H9 (cell line): ENCODE measurements around the gene SLC2A11. TPM values are rescaled to one million over a fixed set of nuclear protein-coding genes. Genes with fewer than 3 reads are reported as not detected.

Experiments used
- DNase-seq: peaks from one replicate; pipeline ENCODE4 v3.0.0-alpha.2; 2017
- H2AFZ ChIP-seq: one replicate; pipeline ENCODE4 v1.6.1; 2013; ENCODE audit warnings: mild to moderate bottlenecking, low read length, control low read depth, moderate library complexity
- H2AK5ac ChIP-seq: 2 replicates; pipeline ENCODE4 v1.6.1; 2013; ENCODE audit warnings: low read length, control low read depth, mixed read lengths; ENCODE audit not compliant: insufficient read length
- H2BK120ac ChIP-seq: one replicate; pipeline ENCODE4 v1.6.1; 2013; ENCODE audit warnings: low read depth, mild to moderate bottlenecking, low read length, control low read depth, inconsistent platforms; ENCODE audit not compliant: poor library complexity, severe bottlenecking
- H2BK12ac ChIP-seq: 2 replicates; pipeline ENCODE4 v1.6.1; 2013; ENCODE audit warnings: low read length, control low read depth, mixed read lengths, low read depth; ENCODE audit not compliant: insufficient read length
- H2BK15ac ChIP-seq: 2 replicates; pipeline ENCODE4 v1.6.1; 2013; ENCODE audit warnings: low read depth, low read length, control low read depth
- H2BK20ac ChIP-seq: one replicate; pipeline ENCODE4 v1.6.1; 2013; ENCODE audit warnings: low read depth, mild to moderate bottlenecking, low read length, control low read depth, inconsistent platforms; ENCODE audit not compliant: poor library complexity, severe bottlenecking
- H2BK5ac ChIP-seq: 2 replicates; pipeline ENCODE4 v1.6.1; 2013; ENCODE audit warnings: low read length, control low read depth, mixed read lengths; ENCODE audit not compliant: insufficient read length
- H3K14ac ChIP-seq: 2 replicates; pipeline ENCODE4 v1.6.1; 2013; ENCODE audit warnings: low read length, control low read depth; ENCODE audit not compliant: insufficient read depth
- H3K18ac ChIP-seq: 2 replicates; pipeline ENCODE4 v1.6.1; 2013; ENCODE audit warnings: low read depth, mild to moderate bottlenecking, mixed read lengths, low read length, control low read depth; ENCODE audit not compliant: insufficient read length
- H3K23ac ChIP-seq: 2 replicates; pipeline ENCODE4 v1.6.1; 2013; ENCODE audit warnings: low read length, control low read depth, mixed read lengths, low read depth; ENCODE audit not compliant: insufficient read length
- H3K23me2 ChIP-seq: 2 replicates; pipeline ENCODE4 v1.6.1; 2013; ENCODE audit warnings: low read depth, mild to moderate bottlenecking, mixed read lengths, low read length, control low read depth; ENCODE audit not compliant: insufficient read length, poor library complexity, severe bottlenecking
- H3K27ac ChIP-seq: 2 replicates; pipeline ENCODE4 v1.5.1; 2013; ENCODE audit warnings: low read length, control low read depth, mixed read lengths, low read depth; ENCODE audit not compliant: insufficient read length
- H3K27me3 ChIP-seq: 2 replicates; pipeline ENCODE4 v1.6.1; 2013; ENCODE audit warnings: low read length, control low read depth, inconsistent platforms; ENCODE audit not compliant: insufficient read depth
- H3K4ac ChIP-seq: 2 replicates; pipeline ENCODE4 v1.6.1; 2013; ENCODE audit warnings: low read depth, mild to moderate bottlenecking, control low read depth, inconsistent platforms, low read length, moderate library complexity
- H3K4me1 ChIP-seq: 2 replicates; pipeline ENCODE4 v1.6.1; 2013; ENCODE audit warnings: low read length, control low read depth, inconsistent platforms; ENCODE audit not compliant: insufficient read depth
- H3K4me2 ChIP-seq: 2 replicates; pipeline ENCODE4 v1.6.1; 2013; ENCODE audit warnings: low read length, control low read depth, mixed read lengths; ENCODE audit not compliant: insufficient read length, insufficient read depth
- H3K56ac ChIP-seq: 2 replicates; pipeline ENCODE4 v1.6.1; 2013; ENCODE audit warnings: low read depth, mild to moderate bottlenecking, mixed read lengths, low read length, control low read depth; ENCODE audit not compliant: insufficient read length
- H3K79me1 ChIP-seq: 2 replicates; pipeline ENCODE4 v1.6.1; 2013; ENCODE audit warnings: low read depth, mild to moderate bottlenecking, moderate library complexity, low read length, control low read depth, inconsistent platforms; ENCODE audit not compliant: insufficient read depth, poor library complexity, severe bottlenecking
- H3K79me2 ChIP-seq: 2 replicates; pipeline ENCODE4 v1.6.1; 2013; ENCODE audit warnings: low read length, control low read depth, inconsistent platforms; ENCODE audit not compliant: insufficient read depth
- H3K9ac ChIP-seq: 2 replicates; pipeline ENCODE4 v1.6.1; 2013; ENCODE audit warnings: low read length, control low read depth, mixed read lengths; ENCODE audit not compliant: insufficient read length; ENCODE audit errors: extremely low read depth
- H3K9me3 ChIP-seq: one replicate; pipeline ENCODE4 v1.6.1; 2013; ENCODE audit warnings: low read depth, low read length, inconsistent platforms; ENCODE audit not compliant: control insufficient read depth
- H3T11ph ChIP-seq: one replicate; pipeline ENCODE4 v1.6.1; 2013; ENCODE audit warnings: mild to moderate bottlenecking, low read length, control low read depth, inconsistent platforms
- H4K20me1 ChIP-seq: one replicate; pipeline ENCODE4 v1.6.1; 2013; ENCODE audit not compliant: control insufficient read depth, insufficient read length, insufficient read depth
- H4K5ac ChIP-seq: 2 replicates; pipeline ENCODE4 v1.6.1; 2013; ENCODE audit warnings: low read depth, mild to moderate bottlenecking, mixed read lengths, low read length, control low read depth; ENCODE audit not compliant: insufficient read length
- H4K8ac ChIP-seq: replicated peaks from 2 replicates; pipeline ENCODE4 v1.6.1; 2013; ENCODE audit warnings: low read length, control low read depth, mixed read lengths, low read depth; ENCODE audit not compliant: insufficient read length
- H4K91ac ChIP-seq: 2 replicates; pipeline ENCODE4 v1.6.1; 2013; ENCODE audit warnings: low read depth, mild to moderate bottlenecking, moderate library complexity, mixed read lengths, low read length, control low read depth; ENCODE audit not compliant: insufficient read length
- H3K27ac Mint-ChIP-seq, 3 experiments: 2 replicates in 2 of 3; 3 replicates in 1 of 3; pipeline ENCODE4 v1.8.0; 2020 to 2021; ENCODE audit warnings: mixed read lengths in 3 of 3, mild to moderate bottlenecking in 1 of 3, moderate library complexity in 1 of 3
- H3K27me3 Mint-ChIP-seq: 2 replicates; pipeline ENCODE4 v1.8.0; 2021; ENCODE audit warnings: low read depth, mild to moderate bottlenecking, moderate library complexity, mixed read lengths
- H3K36me3 Mint-ChIP-seq, 3 experiments: 2 replicates in 2 of 3; 3 replicates in 1 of 3; pipeline ENCODE4 v1.8.0; 2020 to 2021; ENCODE audit warnings: low read depth in 3 of 3, mixed read lengths in 3 of 3; ENCODE audit not compliant: insufficient read depth in 1 of 3
- H3K4me1 Mint-ChIP-seq, 2 experiments: 2 replicates each; pipeline ENCODE4 v1.8.0; 2020; ENCODE audit warnings: mixed read lengths in 2 of 2
- H3K4me3 Mint-ChIP-seq, 2 experiments: 2 replicates in 1 of 2; 3 replicates in 1 of 2; pipeline ENCODE4 v1.8.0; 2020 to 2021; ENCODE audit warnings: mild to moderate bottlenecking in 2 of 2, mixed read lengths in 2 of 2, moderate library complexity in 1 of 2
- H3K9me3 Mint-ChIP-seq, 2 experiments: 2 replicates in 1 of 2; 3 replicates in 1 of 2; pipeline ENCODE4 v1.8.0; 2020; ENCODE audit warnings: mild to moderate bottlenecking in 2 of 2, mixed read lengths in 2 of 2, moderate library complexity in 1 of 2
- CTCF ChIP-seq: fragments of 200-600 bp; sonication (generic); conservative IDR thresholded peaks from 3 replicates; pipeline ENCODE4 v1.8.0; 2021; ENCODE audit warnings: antibody characterized with exemption, mild to moderate bottlenecking
- WGBS: extraction: QIAGEN DNeasy Blood & Tissue Kit; methylation state at CpG from one replicate; pipeline ENCODE4 v1.1.7; 2013; ENCODE audit warnings: missing lambda C conversion rate, low lambda C conversion rate, mixed read lengths; ENCODE audit not compliant: insufficient read length; ENCODE audit errors: extremely low coverage; 5-methylcytosine and 5-hydroxymethylcytosine counted together
- total RNA-seq: library from RNA; stranded (reverse); gene quantifications from 2 replicates; pipeline ENCODE4 v1.2.1, GENCODE V29; 2021

The SLC2A11 gene
- total RNA-seq, 1 experiment from 2014 or later: 15.0 TPM

- Histone ChIP-seq H3K27me3 (no peaks in the 10 kb centered on the region), H2AFZ (no peak overlapping the region)
These were observed 42.0 kb upstream of the SLC2A11 start for GRCh38 chr22:23815541-23816155.

More at GRCh38 chr22:23815541-23816155, 42.0 kb upstream of the SLC2A11 start:
- H3K27ac ChIP-seq: no peak overlapping the region
- H3K14ac ChIP-seq: no peak overlapping the region
- no peak overlapping the region for H2AK5ac ChIP-seq
- H4K5ac ChIP-seq: no peak overlapping the region
- no peak overlapping the region for H4K91ac ChIP-seq
- H3K4me1 ChIP-seq: no peaks in the 10 kb centered on the region
- no peak overlapping the region for H4K8ac ChIP-seq
- H2BK15ac ChIP-seq: no peak overlapping the region
- H3K4me2 ChIP-seq: no peak overlapping the region
- no peak for DNase-seq
- H3K23ac ChIP-seq: no peak overlapping the region
- H3K4ac ChIP-seq: no peak overlapping the region
- no peaks in the 10 kb centered on the region for H3K79me1 ChIP-seq
- H3K79me2 ChIP-seq: no peaks in the 10 kb centered on the region
- H3K4me3 Mint-ChIP-seq: no peak overlapping the region; a peak in 1 of 5 replicates
- no peaks in the 10 kb centered on the region for H3K27me3 Mint-ChIP-seq
- H3K9ac ChIP-seq: no peak overlapping the region
- H2BK120ac ChIP-seq: no peak overlapping the region
- H3K9me3 ChIP-seq: no peaks in the 10 kb centered on the region
- peaks cover 51 to 92% (median 87%) of the 10 kb centered on the region in 3 experiments for H3K36me3 Mint-ChIP-seq
- no peak overlapping the region for H2BK5ac ChIP-seq
- no peak overlapping the region for H2BK12ac ChIP-seq
- no peak overlapping the region for H3K27ac Mint-ChIP-seq
- H3K56ac ChIP-seq: no peak overlapping the region
- no peak for TF ChIP-seq CTCF
- no peaks in the 10 kb centered on the region for H3K23me2 ChIP-seq
- no peaks in the 10 kb centered on the region for H3K9me3 Mint-ChIP-seq
- H3K4me1 Mint-ChIP-seq: peaks cover 4 to 9% of the 10 kb centered on the region in 2 experiments; a peak in 3 of 4 replicates
- no peak overlapping the region for H3T11ph ChIP-seq
- no peak overlapping the region for H3K18ac ChIP-seq
- no peaks in the 10 kb centered on the region for H4K20me1 ChIP-seq
- no peak overlapping the region for H2BK20ac ChIP-seq
- WGBS: no CpG with 5 or more reads among the region's 10 CpGs
